Measurements from ENCODE around the gene ATG5.

- no peak for TF ChIP-seq POLR2A (IDR thresholded peaks at IDR 0.05; ENCODE audit: low read depth, low read length)
- no peak for TF ChIP-seq POLR2AphosphoS5 (IDR thresholded peaks at IDR 0.05; ENCODE audit: low read depth, low read length)
Observed at GRCh38 chr6:106170030-106170791, 155.3 kb downstream of the ATG5 start.

All from GM12892 (cell line).